Measurements from ENCODE around the gene CNNM1. TPM values are rescaled to one million over a fixed set of nuclear protein-coding genes. Genes with fewer than 3 reads are reported as not detected.

CNNM1 gene
- total RNA-seq, 3 donors from 2014 or later (not counting 1 experiment from before 2014, with no cell fraction given): not detected

DNA sequence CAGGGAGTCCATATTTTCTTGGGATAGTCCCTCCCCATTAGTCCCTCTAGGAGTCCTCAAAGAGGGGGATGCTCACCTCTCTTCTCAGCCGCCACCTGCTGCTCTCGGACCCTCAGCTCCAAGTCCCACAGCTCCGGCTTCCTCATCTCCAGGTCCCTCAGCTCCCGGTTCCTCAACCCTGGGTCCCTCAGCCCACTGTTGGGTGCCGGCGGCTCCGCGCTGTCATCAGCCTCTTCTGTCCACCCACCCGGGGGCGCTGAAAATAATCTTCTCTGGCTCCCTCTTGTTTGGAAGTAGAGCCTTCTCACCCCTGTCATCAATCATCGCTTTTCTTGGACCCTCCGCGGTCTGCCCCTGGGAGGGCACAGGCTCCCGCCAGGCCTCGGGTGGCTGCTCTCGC lies 13.3 kb upstream of the CNNM1 start:
- no peaks in the 10 kb centered on the region for H3K36me3 ChIP-seq (ENCODE audit: control insufficient read depth, insufficient read depth, low read length)
- no peaks in the 10 kb centered on the region for H3K27me3 ChIP-seq (ENCODE audit: control insufficient read depth, insufficient read depth, low read length)
- peaks cover 0 to 11% of the 10 kb centered on the region in 2 donors for H3K27me3 Mint-ChIP-seq (ENCODE audit: low read depth in 2 of 2)
- TF ChIP-seq, protein P1, sequence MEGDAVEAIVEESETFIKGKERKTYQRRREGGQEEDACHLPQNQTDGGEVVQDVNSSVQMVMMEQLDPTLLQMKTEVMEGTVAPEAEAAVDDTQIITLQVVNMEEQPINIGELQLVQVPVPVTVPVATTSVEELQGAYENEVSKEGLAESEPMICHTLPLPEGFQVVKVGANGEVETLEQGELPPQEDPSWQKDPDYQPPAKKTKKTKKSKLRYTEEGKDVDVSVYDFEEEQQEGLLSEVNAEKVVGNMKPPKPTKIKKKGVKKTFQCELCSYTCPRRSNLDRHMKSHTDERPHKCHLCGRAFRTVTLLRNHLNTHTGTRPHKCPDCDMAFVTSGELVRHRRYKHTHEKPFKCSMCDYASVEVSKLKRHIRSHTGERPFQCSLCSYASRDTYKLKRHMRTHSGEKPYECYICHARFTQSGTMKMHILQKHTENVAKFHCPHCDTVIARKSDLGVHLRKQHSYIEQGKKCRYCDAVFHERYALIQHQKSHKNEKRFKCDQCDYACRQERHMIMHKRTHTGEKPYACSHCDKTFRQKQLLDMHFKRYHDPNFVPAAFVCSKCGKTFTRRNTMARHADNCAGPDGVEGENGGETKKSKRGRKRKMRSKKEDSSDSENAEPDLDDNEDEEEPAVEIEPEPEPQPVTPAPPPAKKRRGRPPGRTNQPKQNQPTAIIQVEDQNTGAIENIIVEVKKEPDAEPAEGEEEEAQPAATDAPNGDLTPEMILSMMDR (IDR thresholded peaks at IDR 0.05): no peak
- H3K36me3 Mint-ChIP-seq: no peaks in the 10 kb centered on the region
- no peak overlapping the region for H3K4me3 Mint-ChIP-seq
- no peaks in the 10 kb centered on the region for H3K9me3 Mint-ChIP-seq
- H3K9me3 ChIP-seq (ENCODE audit: control insufficient read depth, insufficient read depth, low read length): no peaks in the 10 kb centered on the region
- 92% methylated on average over 16 of the region's 16 CpGs for WGBS (ENCODE audit: insufficient coverage)
- DNase-seq: no peak
- ATAC-seq: no peak
- H3K4me1 Mint-ChIP-seq: no peaks in the 10 kb centered on the region
- H3K4me3 ChIP-seq (ENCODE audit: low read length): no peak overlapping the region
- no peak overlapping the region for H3K27ac Mint-ChIP-seq
- H3K4me1 ChIP-seq (ENCODE audit: control insufficient read depth, insufficient read depth, low read length): no peaks in the 10 kb centered on the region
- intact Hi-C loops (cut with micrococcal nuclease): no loop called here
- H3K27ac ChIP-seq (ENCODE audit: low read length): no peak overlapping the region

DNA sequence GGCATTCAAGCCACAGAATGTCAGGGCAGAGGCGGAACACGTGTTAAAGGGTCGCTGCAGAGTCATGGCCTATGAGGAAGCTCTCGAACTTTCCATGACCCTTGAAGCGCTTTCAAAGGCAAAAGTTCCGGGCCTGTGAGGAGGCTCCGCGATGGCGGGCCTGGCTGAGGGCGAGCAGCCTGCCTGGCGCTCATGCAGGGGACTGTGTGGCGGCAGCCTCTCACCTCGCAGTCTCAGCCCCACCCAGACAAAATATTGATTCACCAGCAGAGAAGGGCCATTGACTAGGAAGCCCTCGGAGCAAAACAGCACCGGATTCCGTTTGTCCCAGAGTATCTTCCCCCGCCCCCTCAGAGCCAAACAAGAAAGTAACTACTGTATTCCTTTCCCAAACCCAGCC lies 12.8 kb upstream of the CNNM1 start:
- Histone ChIP-seq H3K4me1 (ENCODE audit: control insufficient read depth, insufficient read depth, low read length) (no peaks in the 10 kb centered on the region), H3K27ac (ENCODE audit: low read length) (no peak overlapping the region), H3K27me3 (ENCODE audit: control insufficient read depth, insufficient read depth, low read length) (no peaks in the 10 kb centered on the region), H3K4me3 (ENCODE audit: low read length) (no peak overlapping the region), H3K36me3 (ENCODE audit: control insufficient read depth, insufficient read depth, low read length) (no peaks in the 10 kb centered on the region), H3K9me3 (ENCODE audit: control insufficient read depth, insufficient read depth, low read length) (no peaks in the 10 kb centered on the region)
- no peaks in the 10 kb centered on the region for H3K9me3 Mint-ChIP-seq
- no peak overlapping the region for H3K4me3 Mint-ChIP-seq
- 87% methylated on average over 14 of the region's 17 CpGs for WGBS (ENCODE audit: insufficient coverage)
- no peaks in the 10 kb centered on the region for H3K36me3 Mint-ChIP-seq
- H3K4me1 Mint-ChIP-seq: no peaks in the 10 kb centered on the region
- peaks cover 0 to 11% of the 10 kb centered on the region in 2 donors for H3K27me3 Mint-ChIP-seq (ENCODE audit: low read depth in 2 of 2)
- TF ChIP-seq, protein P1 (IDR thresholded peaks at IDR 0.05): no peak
- intact Hi-C loops (cut with micrococcal nuclease): no loop called here
- ATAC-seq: no peak
- H3K27ac Mint-ChIP-seq: no peak overlapping the region
- no peak for DNase-seq

DNA sequence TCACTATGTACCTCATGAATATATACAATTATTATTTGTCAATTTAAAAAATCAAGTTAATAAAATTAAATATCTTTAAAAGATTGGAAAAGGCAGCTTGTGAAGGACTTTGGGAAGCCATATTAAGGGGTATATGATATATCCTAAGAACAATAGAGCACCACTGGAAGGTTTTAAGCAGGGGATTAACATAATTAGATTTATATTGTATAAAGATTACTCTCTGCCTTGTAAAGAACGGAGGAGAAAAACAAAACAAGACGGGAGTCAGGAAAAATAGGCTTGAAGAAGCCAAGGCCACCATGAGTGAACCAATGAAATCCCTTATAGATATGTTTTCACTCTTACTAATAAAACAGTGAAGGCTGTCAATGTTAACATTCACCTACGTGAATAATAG lies 11.1 kb upstream of the CNNM1 start:
- no peaks in the 10 kb centered on the region for H3K4me1 ChIP-seq (ENCODE audit: control insufficient read depth, insufficient read depth, low read length)
- TF ChIP-seq, protein P1 (IDR thresholded peaks at IDR 0.05): no peak
- H3K27ac ChIP-seq (ENCODE audit: low read length): no peak overlapping the region
- no peaks in the 10 kb centered on the region for H3K9me3 ChIP-seq (ENCODE audit: control insufficient read depth, insufficient read depth, low read length)
- WGBS (ENCODE audit: insufficient coverage): 100% methylated on average over 2 of the region's 3 CpGs
- no peak for DNase-seq
- no peak for ATAC-seq
- H3K4me3 ChIP-seq (ENCODE audit: low read length): no peak overlapping the region
- no peaks in the 10 kb centered on the region for H3K27me3 ChIP-seq (ENCODE audit: control insufficient read depth, insufficient read depth, low read length)
- H3K27ac Mint-ChIP-seq: no peak overlapping the region
- H3K27me3 Mint-ChIP-seq (ENCODE audit: low read depth in 2 of 2): peaks cover 13 to 19% of the 10 kb centered on the region in 2 donors
- no peaks in the 10 kb centered on the region for H3K4me1 Mint-ChIP-seq
- intact Hi-C loops (cut with micrococcal nuclease): no loop called here
- no peaks in the 10 kb centered on the region for H3K9me3 Mint-ChIP-seq
- H3K36me3 ChIP-seq (ENCODE audit: control insufficient read depth, insufficient read depth, low read length): no peaks in the 10 kb centered on the region
- no peaks in the 10 kb centered on the region for H3K36me3 Mint-ChIP-seq
- H3K4me3 Mint-ChIP-seq: no peak overlapping the region

DNA sequence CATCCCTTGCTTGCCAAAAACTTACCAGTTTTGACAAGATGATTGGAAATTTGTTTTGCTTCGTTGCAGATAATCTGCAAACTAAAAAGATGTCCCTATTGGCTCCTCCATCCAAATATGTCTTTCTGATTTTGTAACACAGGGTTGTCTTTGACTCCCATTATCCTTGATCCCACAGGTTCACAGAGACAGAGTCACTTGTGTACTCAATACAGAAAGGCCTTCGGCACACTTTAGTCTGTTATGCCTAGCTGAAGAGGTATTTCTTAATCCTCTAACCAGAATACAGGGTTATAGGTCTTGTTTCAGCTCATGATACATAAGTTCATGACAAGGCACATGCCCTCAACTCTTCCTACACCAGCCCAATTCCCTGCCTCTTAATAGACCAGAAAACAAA lies 10.7 kb upstream of the CNNM1 start:
- H3K9me3 ChIP-seq (ENCODE audit: control insufficient read depth, insufficient read depth, low read length): no peaks in the 10 kb centered on the region
- no peaks in the 10 kb centered on the region for H3K27me3 ChIP-seq (ENCODE audit: control insufficient read depth, insufficient read depth, low read length)
- H3K4me3 ChIP-seq (ENCODE audit: low read length): no peak overlapping the region
- H3K36me3 ChIP-seq (ENCODE audit: control insufficient read depth, insufficient read depth, low read length): no peaks in the 10 kb centered on the region
- no peaks in the 10 kb centered on the region for H3K4me1 ChIP-seq (ENCODE audit: control insufficient read depth, insufficient read depth, low read length)
- Mint-ChIP-seq H3K27ac (no peak overlapping the region), H3K4me1 (no peaks in the 10 kb centered on the region), H3K9me3 (no peaks in the 10 kb centered on the region), H3K4me3 (no peak overlapping the region), H3K27me3 (ENCODE audit: low read depth in 2 of 2) (peaks cover 13 to 22% of the 10 kb centered on the region in 2 donors), H3K36me3 (no peaks in the 10 kb centered on the region)
- DNase-seq (no peak), ATAC-seq (no peak)
- TF ChIP-seq, protein P1 (IDR thresholded peaks at IDR 0.05): no peak
- no peak overlapping the region for H3K27ac ChIP-seq (ENCODE audit: low read length)
- intact Hi-C loops (cut with micrococcal nuclease): no loop called here
- WGBS (ENCODE audit: insufficient coverage): 89% methylated on average over 2 of the region's 2 CpGs

All from natural killer cell (primary cell).